Fibroblast of gingiva (primary cell): ENCODE results near the gene LRRC8E.
A peak's percentile ranks its signal among the peaks of the same experiment; 100 is the strongest.
"Not testable (repeated sequence)": the region's sequence is repeated elsewhere in the genome, so short reads cannot be mapped to it uniquely, and the experiment has no call there.

Source experiments
- DNase-seq: peaks from one replicate; pipeline ENCODE4 v3.0.0-alpha.2; 2011; ENCODE audit warnings: low read depth

LRRC8E gene

GRCh38 chr19:7920519-7921301 lies 32.4 kb downstream of the LRRC8E start:
- peak; percentile 98 for DNase-seq

GRCh38 chr19:7921302-7921966 lies 33.1 kb downstream of the LRRC8E start:
- no peak for DNase-seq

GRCh38 chr19:7921967-7922835 lies 33.9 kb downstream of the LRRC8E start:
- no peak for DNase-seq

GRCh38 chr19:7922836-7923195 lies 34.5 kb downstream of the LRRC8E start:
- DNase-seq: no peak

GRCh38 chr19:7923295-7924191 lies 35.2 kb downstream of the LRRC8E start:
- no peak for DNase-seq

- DNase-seq: no peak
These were observed 35.9 kb downstream of the LRRC8E start for GRCh38 chr19:7924241-7924640.

- DNase-seq: no peak
These were observed 36.4 kb downstream of the LRRC8E start for GRCh38 chr19:7924651-7925170.

GRCh38 chr19:7925171-7925851 lies 37.0 kb downstream of the LRRC8E start:
- peak; percentile 37 for DNase-seq

- peak; percentile 21 for DNase-seq
These were observed 37.9 kb downstream of the LRRC8E start, which contains the start of gene CTXN1 for GRCh38 chr19:7926021-7926726. Gene CTXN1 (minus strand): TSS chr19:7926135. CDS start chr19:7925538, 597 bp downstream.

GRCh38 chr19:7926727-7927604 lies 38.7 kb downstream of the LRRC8E start:
- no peak for DNase-seq

- DNase-seq: no peak
These were observed 39.5 kb downstream of the LRRC8E start for GRCh38 chr19:7927605-7928333.

- no peak for DNase-seq
These were observed 40.0 kb downstream of the LRRC8E start for GRCh38 chr19:7928334-7928706.

GRCh38 chr19:7928741-7929701 lies 40.7 kb downstream of the LRRC8E start:
- peak; percentile 79 for DNase-seq

GRCh38 chr19:7930030-7930429 lies 41.7 kb downstream of the LRRC8E start:
- DNase-seq: not testable (repeated sequence)

- no peak for DNase-seq
These were observed 42.5 kb downstream of the LRRC8E start for GRCh38 chr19:7930765-7931164.

- DNase-seq: no peak
These were observed 43.1 kb downstream of the LRRC8E start for GRCh38 chr19:7931221-7932061.
